GM13977 (cell line): ENCODE data around the gene HNRNPDL.
A peak's percentile ranks its signal among the peaks of the same experiment; 100 is the strongest.
"Not testable (repeated sequence)": the region's sequence is repeated elsewhere in the genome, so short reads cannot be mapped to it uniquely, and the experiment has no call there.

ENCODE experiments used
- DNase-seq: peaks from one replicate; pipeline ENCODE4 v3.0.0; 2012; ENCODE audit warnings: low spot score
- in situ Hi-C: fragments of 300-500 bp; cut with MboI; formaldehyde crosslinking; loops from one replicate; pipeline ENCODE4 v1.12.0; 2022; ENCODE audit warnings: low sequenced_read_pairs, low pct_unique_long_range_greater_than_20kb, mixed read lengths, inconsistent platforms; ENCODE audit not compliant: unreplicated experiment
- TF ChIP-seq, protein P1 (sequence below): IDR thresholded peaks from 2 replicates; pipeline ENCODE4 v1.5.1; 2012; ENCODE audit warnings: mild to moderate bottlenecking, control low read depth; ENCODE audit not compliant: insufficient read depth; ENCODE audit errors: extremely low read depth, missing control alignments

The HNRNPDL gene

DNA sequence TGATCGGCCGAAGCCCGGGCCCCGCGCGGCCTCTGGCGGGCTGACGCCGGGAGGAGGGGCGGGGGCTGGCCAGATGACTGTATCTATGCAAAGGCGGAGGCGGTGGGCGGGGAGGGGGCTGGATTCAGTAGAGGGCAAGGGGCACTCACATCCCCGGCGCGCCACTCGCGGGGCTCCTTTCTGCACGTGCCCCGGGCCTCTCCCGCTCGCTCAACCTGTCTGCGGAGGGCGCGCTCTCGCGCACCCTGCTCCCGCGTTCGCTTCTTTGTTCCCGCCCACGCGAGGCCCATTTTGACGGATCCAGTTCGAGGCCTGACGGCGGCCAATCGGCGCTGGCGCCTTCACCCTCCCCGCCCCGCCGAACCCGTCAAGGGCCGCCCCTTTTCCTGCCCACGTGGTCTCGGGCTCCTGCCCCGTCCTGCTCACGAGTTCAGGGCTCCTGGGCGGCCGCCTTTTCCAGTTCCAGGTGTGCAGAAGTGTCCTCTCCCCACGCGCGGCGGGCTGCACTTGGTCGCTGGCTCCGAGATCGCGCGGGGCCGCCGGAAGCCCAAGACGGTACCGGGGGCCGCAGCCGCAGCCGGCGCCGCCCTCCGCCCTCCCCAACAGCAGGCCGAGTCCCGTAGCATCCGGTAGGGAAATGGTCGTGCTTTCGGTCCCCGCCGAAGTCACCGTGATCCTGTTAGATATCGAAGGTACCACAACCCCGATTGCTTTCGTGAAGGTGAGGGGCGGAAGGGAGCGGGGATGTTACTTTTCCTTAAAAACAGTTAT lies at the start of gene HNRNPDL, which contains the start of gene ENOPH1:
Gene HNRNPDL, minus strand, starts transcription at position 270 of the 771 bp plus-strand sequence. CDS start 772 bp downstream, outside the sequence.
Gene ENOPH1, plus strand, starts transcription at position 398 of the 771 bp plus-strand sequence. Its CDS starts 240 bp downstream, at position 638.
- in situ Hi-C loops, result no loop called here
- peak; percentile 96 for DNase-seq
- TF ChIP-seq, protein P1, sequence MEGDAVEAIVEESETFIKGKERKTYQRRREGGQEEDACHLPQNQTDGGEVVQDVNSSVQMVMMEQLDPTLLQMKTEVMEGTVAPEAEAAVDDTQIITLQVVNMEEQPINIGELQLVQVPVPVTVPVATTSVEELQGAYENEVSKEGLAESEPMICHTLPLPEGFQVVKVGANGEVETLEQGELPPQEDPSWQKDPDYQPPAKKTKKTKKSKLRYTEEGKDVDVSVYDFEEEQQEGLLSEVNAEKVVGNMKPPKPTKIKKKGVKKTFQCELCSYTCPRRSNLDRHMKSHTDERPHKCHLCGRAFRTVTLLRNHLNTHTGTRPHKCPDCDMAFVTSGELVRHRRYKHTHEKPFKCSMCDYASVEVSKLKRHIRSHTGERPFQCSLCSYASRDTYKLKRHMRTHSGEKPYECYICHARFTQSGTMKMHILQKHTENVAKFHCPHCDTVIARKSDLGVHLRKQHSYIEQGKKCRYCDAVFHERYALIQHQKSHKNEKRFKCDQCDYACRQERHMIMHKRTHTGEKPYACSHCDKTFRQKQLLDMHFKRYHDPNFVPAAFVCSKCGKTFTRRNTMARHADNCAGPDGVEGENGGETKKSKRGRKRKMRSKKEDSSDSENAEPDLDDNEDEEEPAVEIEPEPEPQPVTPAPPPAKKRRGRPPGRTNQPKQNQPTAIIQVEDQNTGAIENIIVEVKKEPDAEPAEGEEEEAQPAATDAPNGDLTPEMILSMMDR, result no peak

GRCh38 chr4:82479562-82479961 lies 49.3 kb upstream of the HNRNPDL start:
- TF ChIP-seq, protein P1, result no peak
- in situ Hi-C loops, result no loop called here
- DNase-seq, result no peak

- DNase-seq, in situ Hi-C loops: not testable (repeated sequence)
Measured at GRCh38 chr4:82477469-82477868, 47.2 kb upstream of the HNRNPDL start.

DNA sequence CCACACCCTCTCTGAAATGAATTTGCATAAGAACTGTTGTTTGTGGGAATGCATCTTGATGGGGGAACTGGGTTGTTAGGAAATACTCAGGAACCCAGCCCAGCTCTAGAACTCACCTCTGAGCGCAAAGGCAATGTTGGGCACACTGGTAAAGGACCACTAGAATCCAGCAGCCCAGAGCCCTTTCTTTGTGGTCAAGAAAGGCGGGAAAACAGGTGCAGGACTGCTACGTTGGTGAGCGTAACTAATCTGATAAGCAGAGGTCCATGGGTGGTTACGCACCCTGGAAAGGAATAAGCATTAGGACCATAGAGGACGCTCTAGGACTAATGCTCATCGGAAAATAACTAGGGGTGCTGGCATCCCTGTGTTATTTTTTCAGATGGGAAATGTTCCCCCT lies 45.7 kb upstream of the HNRNPDL start:
- DNase-seq, in situ Hi-C loops: not testable (repeated sequence)

DNA sequence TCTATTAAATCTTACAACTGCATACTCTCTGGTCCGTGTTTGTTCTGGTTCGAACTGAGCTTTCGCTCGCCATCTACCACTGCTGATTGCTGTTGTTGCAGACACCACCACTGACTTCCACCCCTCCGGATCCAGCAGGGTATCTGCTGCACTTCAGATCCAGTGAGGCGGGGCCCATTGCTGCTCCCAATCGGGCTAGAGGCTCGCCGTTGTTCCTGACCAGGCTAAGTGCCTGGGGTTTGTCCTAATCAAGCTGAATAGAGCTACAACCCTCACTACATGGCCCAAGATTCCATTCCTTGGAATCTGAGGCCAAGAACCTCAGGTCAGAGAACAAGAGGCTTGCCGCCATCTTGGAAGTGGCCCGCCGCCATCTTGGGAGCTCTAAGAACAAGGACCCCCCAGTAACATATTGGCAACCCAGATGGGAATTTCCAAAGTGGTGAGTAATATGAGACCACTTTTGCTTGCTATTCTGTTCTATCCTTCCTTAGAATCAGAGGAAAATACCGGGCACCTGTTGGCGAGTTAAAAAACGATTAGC lies 43.4 kb upstream of the HNRNPDL start:
- DNase-seq, result no peak
- in situ Hi-C loops, result loop anchor here (25.0 kb wide), 2 partner anchors 589 to 814 kb away; partner anchors contain the start of gene COQ2
- TF ChIP-seq, protein P1, result no peak

DNA sequence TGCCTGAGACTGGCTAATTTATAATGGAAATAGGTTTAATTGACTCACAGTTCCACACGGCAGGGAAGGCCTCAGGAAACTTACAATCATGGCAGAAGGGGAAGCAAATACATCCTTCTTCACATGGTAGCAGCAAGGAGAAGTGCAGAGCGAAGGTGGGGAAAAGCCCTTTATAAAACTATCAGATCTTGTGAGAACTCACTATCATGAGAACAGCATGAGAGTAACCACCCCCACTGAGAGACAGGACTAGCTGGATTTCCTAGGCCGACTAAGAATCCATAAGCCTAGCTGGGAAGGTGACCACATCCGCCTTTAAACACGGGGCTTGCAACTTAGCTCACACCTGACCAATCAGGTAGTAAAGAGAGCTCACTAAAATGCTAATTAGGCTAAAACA lies 42.8 kb upstream of the HNRNPDL start:
- in situ Hi-C loops, result loop anchor here (25.0 kb wide), 2 partner anchors 589 to 814 kb away; partner anchors contain the start of gene COQ2

GRCh38 chr4:82469791-82470345 lies 39.6 kb upstream of the HNRNPDL start:
- TF ChIP-seq, protein P1, result no peak
- in situ Hi-C loops, result loop anchor here (10.0 to 25.0 kb wide), 3 partner anchors 285 to 817 kb away; partner anchors contain the start of gene COQ2
- DNase-seq, result no peak

More for the DNA sequence above, 42.8 kb upstream of the HNRNPDL start:
- not testable (repeated sequence) for DNase-seq

DNA sequence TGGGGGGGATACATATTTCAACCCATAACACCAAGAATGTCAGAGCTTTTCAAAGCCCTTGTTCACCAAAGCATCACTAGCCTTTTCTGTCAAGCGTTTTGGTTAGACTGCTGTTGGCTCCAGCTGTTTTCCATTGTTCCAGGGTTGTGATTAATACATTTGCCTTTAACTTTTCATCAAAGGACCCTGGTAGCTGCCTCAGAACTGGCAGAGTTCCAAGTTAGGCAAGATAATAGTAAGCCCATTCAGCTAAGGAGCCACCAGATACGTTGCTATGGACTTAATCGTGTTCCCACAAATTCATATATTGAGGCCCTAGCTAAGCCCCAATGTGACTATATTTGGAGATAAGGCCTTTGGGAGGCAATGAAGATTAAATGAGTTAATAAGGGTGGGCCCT lies 37.2 kb upstream of the HNRNPDL start:
- TF ChIP-seq, protein P1, result no peak
- in situ Hi-C loops, result loop anchor here (10.0 to 25.0 kb wide), 3 partner anchors 287 to 820 kb away; partner anchors contain the start of gene COQ2
- DNase-seq, result no peak
